ENCODE data around the gene ASPSCR1. TPM values are rescaled to one million over a fixed set of nuclear protein-coding genes. Genes with fewer than 3 reads are reported as not detected.

ASPSCR1 gene
- total and polyA plus RNA-seq, 2 of the 13 experiments (the other 11 are each of a cell fraction or from before 2014, with no cell fraction given) = 274 to 314 TPM

- TF ChIP-seq ZNF224 (CRISPR knock-in tag; IDR thresholded peaks at IDR 0.05) = 0 out of 2 replicates have a peak, but pooled peaks have one; percentile 74
- TF ChIP-seq LCORL (IDR thresholded peaks at IDR 0.05) = no peak
- no peak for TF ChIP-seq LCORL (CRISPR knock-in tag; IDR thresholded peaks at IDR 0.05)
- TF ChIP-seq BCLAF1 (IDR thresholded peaks at IDR 0.05) = no peak
- no peak for TF ChIP-seq ZNF850 (CRISPR knock-in tag; conservative IDR thresholded peaks at IDR 0.05)
- peak; percentile 40 for TF ChIP-seq RBM22 (optimal IDR thresholded peaks at IDR 0.05; ENCODE audit: low read length)
- no peak for TF ChIP-seq SYNCRIP (IDR thresholded peaks at IDR 0.05; ENCODE audit: insufficient read depth, low read depth, low read length)
- TF ChIP-seq FIP1L1 (IDR thresholded peaks at IDR 0.05; ENCODE audit: borderline replicate concordance, insufficient read depth, low read depth, low read length) = no peak
- TF ChIP-seq PATZ1 (CRISPR knock-in tag; IDR thresholded peaks at IDR 0.05) = no peak
- no peak for TF ChIP-seq NKX3-1 (CRISPR knock-in tag; IDR thresholded peaks at IDR 0.05)
- TF ChIP-seq ISL2 (CRISPR knock-in tag; IDR thresholded peaks at IDR 0.05) = no peak
- TF ChIP-seq TGIF2 (CRISPR knock-in tag; IDR thresholded peaks at IDR 0.05) = no peak
- TF ChIP-seq STAT5B (CRISPR knock-in tag; IDR thresholded peaks at IDR 0.05) = no peak
- no peak for TF ChIP-seq ZNF101 (CRISPR knock-in tag; IDR thresholded peaks at IDR 0.05; ENCODE audit: borderline replicate concordance, low read depth)
- TF ChIP-seq IKZF4 (CRISPR knock-in tag; IDR thresholded peaks at IDR 0.05; ENCODE audit: borderline replicate concordance, low read depth, not compliant biosample characterization) = no peak
- no peak for TF ChIP-seq ZNF280D (CRISPR knock-in tag; IDR thresholded peaks at IDR 0.05)
- 0 out of 2 replicates have a peak, but pooled peaks have one; percentile 6 for TF ChIP-seq ZSCAN29 (CRISPR knock-in tag; conservative IDR thresholded peaks at IDR 0.05)
- TF ChIP-seq IRF9 (CRISPR knock-in tag; IDR thresholded peaks at IDR 0.05; ENCODE audit: borderline replicate concordance) = 0 out of 2 replicates have a peak, but pooled peaks have one; percentile 50
- TF ChIP-seq SMAD9 (CRISPR knock-in tag; IDR thresholded peaks at IDR 0.05) = no peak
- peak; percentile 38 for TF ChIP-seq PHF21A (CRISPR knock-in tag; IDR thresholded peaks at IDR 0.05)
- TF ChIP-seq IRX3 (CRISPR knock-in tag; IDR thresholded peaks at IDR 0.05; ENCODE audit: borderline replicate concordance, low read depth) = no peak
These were observed 44.5 kb downstream of the ASPSCR1 start (continued) for GRCh38 chr17:82021900-82022309.
